ENCODE results near the gene ARMC2.

The ARMC2 gene

GRCh38 chr6:108916026-108916686 lies 67.9 kb downstream of the ARMC2 start:
- Histone ChIP-seq H3K36me3 (no peaks in the 10 kb centered on the region), H3K4me1 (ENCODE audit: control insufficient read depth in 1 of 2, insufficient read depth in 1 of 2, low read depth in 1 of 2, low read length in 1 of 2) (peaks cover 6 to 9% of the 10 kb centered on the region in 2 experiments), H3K27me3 (no peaks in the 10 kb centered on the region), H3K4me3 (ENCODE audit: low read depth in 1 of 2, low read length in 1 of 2) (no peak overlapping the region), H3K9me3 (no peaks in the 10 kb centered on the region), H3K27ac (no peak overlapping the region)
- TF ChIP-seq CTCF (IDR thresholded peaks at IDR 0.05): no peak

- no peaks in the 10 kb centered on the region for H3K27me3 ChIP-seq
- no peak for TF ChIP-seq CTCF (IDR thresholded peaks at IDR 0.05)
- no peak overlapping the region for H3K4me3 ChIP-seq (ENCODE audit: low read depth in 1 of 2, low read length in 1 of 2)
Measured at GRCh38 chr6:108920751-108921150, 72.5 kb downstream of the ARMC2 start.

GRCh38 chr6:108921547-108922361 lies 73.5 kb downstream of the ARMC2 start:
- no peaks in the 10 kb centered on the region for H3K27me3 ChIP-seq
- TF ChIP-seq CTCF (IDR thresholded peaks at IDR 0.05): no peak

More at GRCh38 chr6:108920751-108921150, 72.5 kb downstream of the ARMC2 start:
- H3K4me1 ChIP-seq (ENCODE audit: control insufficient read depth in 1 of 2, insufficient read depth in 1 of 2, low read depth in 1 of 2, low read length in 1 of 2): peaks cover 33 to 43% of the 10 kb centered on the region in 2 experiments
- H3K9me3 ChIP-seq: no peaks in the 10 kb centered on the region
- no peaks in the 10 kb centered on the region for H3K36me3 ChIP-seq
- H3K27ac ChIP-seq: peak overlapping the region; percentile 12

GRCh38 chr6:108922499-108922898 lies 74.3 kb downstream of the ARMC2 start:
- Histone ChIP-seq H3K4me1 (ENCODE audit: control insufficient read depth in 1 of 2, insufficient read depth in 1 of 2, low read depth in 1 of 2, low read length in 1 of 2) (peaks cover 38 to 50% of the 10 kb centered on the region in 2 experiments), H3K36me3 (no peaks in the 10 kb centered on the region), H3K27me3 (no peaks in the 10 kb centered on the region), H3K9me3 (no peaks in the 10 kb centered on the region), H3K27ac (peak overlapping the region; percentile 5), H3K4me3 (ENCODE audit: low read depth in 1 of 2, low read length in 1 of 2) (no peak overlapping the region)
- TF ChIP-seq CTCF (IDR thresholded peaks at IDR 0.05): no peak

More at GRCh38 chr6:108921547-108922361, 73.5 kb downstream of the ARMC2 start:
- no peaks in the 10 kb centered on the region for H3K36me3 ChIP-seq
- H3K4me1 ChIP-seq (ENCODE audit: control insufficient read depth in 1 of 2, insufficient read depth in 1 of 2, low read depth in 1 of 2, low read length in 1 of 2): peaks cover 33 to 45% of the 10 kb centered on the region in 2 experiments
- H3K4me3 ChIP-seq (ENCODE audit: low read depth in 1 of 2, low read length in 1 of 2): no peak overlapping the region
- no peak overlapping the region for H3K27ac ChIP-seq
- H3K9me3 ChIP-seq: no peaks in the 10 kb centered on the region

- no peak for TF ChIP-seq CTCF (IDR thresholded peaks at IDR 0.05)
- H3K4me1 ChIP-seq (ENCODE audit: control insufficient read depth in 1 of 2, insufficient read depth in 1 of 2, low read depth in 1 of 2, low read length in 1 of 2): peaks cover 30% of the 10 kb centered on the region in 2 experiments
- H3K4me3 ChIP-seq (ENCODE audit: low read depth in 1 of 2, low read length in 1 of 2): no peak overlapping the region
- H3K27ac ChIP-seq: no peak overlapping the region
- H3K9me3 ChIP-seq: no peaks in the 10 kb centered on the region
- no peaks in the 10 kb centered on the region for H3K27me3 ChIP-seq
- H3K36me3 ChIP-seq: no peaks in the 10 kb centered on the region
Measured at GRCh38 chr6:108927927-108928326, 79.7 kb downstream of the ARMC2 start.
